H9 (cell line): ENCODE data around the gene LDB2. TPM values are rescaled to one million over a fixed set of nuclear protein-coding genes. Genes with fewer than 3 reads are reported as not detected.

Source experiments
- DNase-seq: peaks from one replicate; pipeline ENCODE4 v3.0.0-alpha.2; 2017
- H2AFZ ChIP-seq: one replicate; pipeline ENCODE4 v1.6.1; 2013; ENCODE audit warnings: mild to moderate bottlenecking, low read length, control low read depth, moderate library complexity
- H2AK5ac ChIP-seq: 2 replicates; pipeline ENCODE4 v1.6.1; 2013; ENCODE audit warnings: low read length, control low read depth, mixed read lengths; ENCODE audit not compliant: insufficient read length
- H2BK120ac ChIP-seq: one replicate; pipeline ENCODE4 v1.6.1; 2013; ENCODE audit warnings: low read depth, mild to moderate bottlenecking, low read length, control low read depth, inconsistent platforms; ENCODE audit not compliant: poor library complexity, severe bottlenecking
- H2BK12ac ChIP-seq: 2 replicates; pipeline ENCODE4 v1.6.1; 2013; ENCODE audit warnings: low read length, control low read depth, mixed read lengths, low read depth; ENCODE audit not compliant: insufficient read length
- H2BK15ac ChIP-seq: 2 replicates; pipeline ENCODE4 v1.6.1; 2013; ENCODE audit warnings: low read depth, low read length, control low read depth
- H2BK20ac ChIP-seq: one replicate; pipeline ENCODE4 v1.6.1; 2013; ENCODE audit warnings: low read depth, mild to moderate bottlenecking, low read length, control low read depth, inconsistent platforms; ENCODE audit not compliant: poor library complexity, severe bottlenecking
- H2BK5ac ChIP-seq: 2 replicates; pipeline ENCODE4 v1.6.1; 2013; ENCODE audit warnings: low read length, control low read depth, mixed read lengths; ENCODE audit not compliant: insufficient read length
- H3K14ac ChIP-seq: 2 replicates; pipeline ENCODE4 v1.6.1; 2013; ENCODE audit warnings: low read length, control low read depth; ENCODE audit not compliant: insufficient read depth
- H3K18ac ChIP-seq: 2 replicates; pipeline ENCODE4 v1.6.1; 2013; ENCODE audit warnings: low read depth, mild to moderate bottlenecking, mixed read lengths, low read length, control low read depth; ENCODE audit not compliant: insufficient read length
- H3K23ac ChIP-seq: 2 replicates; pipeline ENCODE4 v1.6.1; 2013; ENCODE audit warnings: low read length, control low read depth, mixed read lengths, low read depth; ENCODE audit not compliant: insufficient read length
- H3K23me2 ChIP-seq: 2 replicates; pipeline ENCODE4 v1.6.1; 2013; ENCODE audit warnings: low read depth, mild to moderate bottlenecking, mixed read lengths, low read length, control low read depth; ENCODE audit not compliant: insufficient read length, poor library complexity, severe bottlenecking
- H3K27ac ChIP-seq: 2 replicates; pipeline ENCODE4 v1.5.1; 2013; ENCODE audit warnings: low read length, control low read depth, mixed read lengths, low read depth; ENCODE audit not compliant: insufficient read length
- H3K27me3 ChIP-seq: 2 replicates; pipeline ENCODE4 v1.6.1; 2013; ENCODE audit warnings: low read length, control low read depth, inconsistent platforms; ENCODE audit not compliant: insufficient read depth
- H3K4ac ChIP-seq: 2 replicates; pipeline ENCODE4 v1.6.1; 2013; ENCODE audit warnings: low read depth, mild to moderate bottlenecking, control low read depth, inconsistent platforms, low read length, moderate library complexity
- H3K4me1 ChIP-seq: 2 replicates; pipeline ENCODE4 v1.6.1; 2013; ENCODE audit warnings: low read length, control low read depth, inconsistent platforms; ENCODE audit not compliant: insufficient read depth
- H3K4me2 ChIP-seq: 2 replicates; pipeline ENCODE4 v1.6.1; 2013; ENCODE audit warnings: low read length, control low read depth, mixed read lengths; ENCODE audit not compliant: insufficient read length, insufficient read depth
- H3K56ac ChIP-seq: 2 replicates; pipeline ENCODE4 v1.6.1; 2013; ENCODE audit warnings: low read depth, mild to moderate bottlenecking, mixed read lengths, low read length, control low read depth; ENCODE audit not compliant: insufficient read length
- H3K79me1 ChIP-seq: 2 replicates; pipeline ENCODE4 v1.6.1; 2013; ENCODE audit warnings: low read depth, mild to moderate bottlenecking, moderate library complexity, low read length, control low read depth, inconsistent platforms; ENCODE audit not compliant: insufficient read depth, poor library complexity, severe bottlenecking
- H3K79me2 ChIP-seq: 2 replicates; pipeline ENCODE4 v1.6.1; 2013; ENCODE audit warnings: low read length, control low read depth, inconsistent platforms; ENCODE audit not compliant: insufficient read depth
- H3K9ac ChIP-seq: 2 replicates; pipeline ENCODE4 v1.6.1; 2013; ENCODE audit warnings: low read length, control low read depth, mixed read lengths; ENCODE audit not compliant: insufficient read length; ENCODE audit errors: extremely low read depth
- H3K9me3 ChIP-seq: one replicate; pipeline ENCODE4 v1.6.1; 2013; ENCODE audit warnings: low read depth, low read length, inconsistent platforms; ENCODE audit not compliant: control insufficient read depth
- H3T11ph ChIP-seq: one replicate; pipeline ENCODE4 v1.6.1; 2013; ENCODE audit warnings: mild to moderate bottlenecking, low read length, control low read depth, inconsistent platforms
- H4K20me1 ChIP-seq: one replicate; pipeline ENCODE4 v1.6.1; 2013; ENCODE audit not compliant: control insufficient read depth, insufficient read length, insufficient read depth
- H4K5ac ChIP-seq: 2 replicates; pipeline ENCODE4 v1.6.1; 2013; ENCODE audit warnings: low read depth, mild to moderate bottlenecking, mixed read lengths, low read length, control low read depth; ENCODE audit not compliant: insufficient read length
- H4K8ac ChIP-seq: replicated peaks from 2 replicates; pipeline ENCODE4 v1.6.1; 2013; ENCODE audit warnings: low read length, control low read depth, mixed read lengths, low read depth; ENCODE audit not compliant: insufficient read length
- H4K91ac ChIP-seq: 2 replicates; pipeline ENCODE4 v1.6.1; 2013; ENCODE audit warnings: low read depth, mild to moderate bottlenecking, moderate library complexity, mixed read lengths, low read length, control low read depth; ENCODE audit not compliant: insufficient read length
- H3K27ac Mint-ChIP-seq, 3 experiments: 2 replicates in 2 of 3; 3 replicates in 1 of 3; pipeline ENCODE4 v1.8.0; 2020 to 2021; ENCODE audit warnings: mixed read lengths in 3 of 3, mild to moderate bottlenecking in 1 of 3, moderate library complexity in 1 of 3
- H3K27me3 Mint-ChIP-seq: 2 replicates; pipeline ENCODE4 v1.8.0; 2021; ENCODE audit warnings: low read depth, mild to moderate bottlenecking, moderate library complexity, mixed read lengths
- H3K36me3 Mint-ChIP-seq, 3 experiments: 2 replicates in 2 of 3; 3 replicates in 1 of 3; pipeline ENCODE4 v1.8.0; 2020 to 2021; ENCODE audit warnings: low read depth in 3 of 3, mixed read lengths in 3 of 3; ENCODE audit not compliant: insufficient read depth in 1 of 3
- H3K4me1 Mint-ChIP-seq, 2 experiments: 2 replicates each; pipeline ENCODE4 v1.8.0; 2020; ENCODE audit warnings: mixed read lengths in 2 of 2
- H3K4me3 Mint-ChIP-seq, 2 experiments: 2 replicates in 1 of 2; 3 replicates in 1 of 2; pipeline ENCODE4 v1.8.0; 2020 to 2021; ENCODE audit warnings: mild to moderate bottlenecking in 2 of 2, mixed read lengths in 2 of 2, moderate library complexity in 1 of 2
- H3K9me3 Mint-ChIP-seq, 2 experiments: 2 replicates in 1 of 2; 3 replicates in 1 of 2; pipeline ENCODE4 v1.8.0; 2020; ENCODE audit warnings: mild to moderate bottlenecking in 2 of 2, mixed read lengths in 2 of 2, moderate library complexity in 1 of 2
- CTCF ChIP-seq: fragments of 200-600 bp; sonication (generic); conservative IDR thresholded peaks from 3 replicates; pipeline ENCODE4 v1.8.0; 2021; ENCODE audit warnings: antibody characterized with exemption, mild to moderate bottlenecking
- WGBS: extraction: QIAGEN DNeasy Blood & Tissue Kit; methylation state at CpG from one replicate; pipeline ENCODE4 v1.1.7; 2013; ENCODE audit warnings: missing lambda C conversion rate, low lambda C conversion rate, mixed read lengths; ENCODE audit not compliant: insufficient read length; ENCODE audit errors: extremely low coverage; 5-methylcytosine and 5-hydroxymethylcytosine counted together
- total RNA-seq: library from RNA; stranded (reverse); gene quantifications from 2 replicates; pipeline ENCODE4 v1.2.1, GENCODE V29; 2021

Gene LDB2
- total RNA-seq, 1 experiment from 2014 or later, result 22.5 TPM

- no peak overlapping the region for H3K4me3 Mint-ChIP-seq
- H4K5ac ChIP-seq, result no peak overlapping the region
- peaks cover 8 to 19% of the 10 kb centered on the region in 2 experiments for H3K9me3 Mint-ChIP-seq
- H3K9ac ChIP-seq, result no peak overlapping the region
- no peaks in the 10 kb centered on the region for H3K79me2 ChIP-seq
- H3K27me3 ChIP-seq, result no peaks in the 10 kb centered on the region
- H2BK15ac ChIP-seq, result no peak overlapping the region
- no peak overlapping the region for H2AFZ ChIP-seq
- no peak overlapping the region for H2BK120ac ChIP-seq
- H3K27me3 Mint-ChIP-seq, result no peaks in the 10 kb centered on the region
- no peaks in the 10 kb centered on the region for H4K20me1 ChIP-seq
- no peak overlapping the region for H4K8ac ChIP-seq
- no peak overlapping the region for H4K91ac ChIP-seq
- H3K4me2 ChIP-seq, result no peak overlapping the region
- no peak overlapping the region for H2AK5ac ChIP-seq
- no peaks in the 10 kb centered on the region for H3K79me1 ChIP-seq
- H3K4me1 Mint-ChIP-seq, result peaks cover 23 to 28% of the 10 kb centered on the region in 2 experiments
- H3K23ac ChIP-seq, result no peak overlapping the region
- no peak overlapping the region for H2BK12ac ChIP-seq
- H3K27ac Mint-ChIP-seq, result no peak overlapping the region
- H3K14ac ChIP-seq, result no peak overlapping the region
- no peaks in the 10 kb centered on the region for H3K23me2 ChIP-seq
- no CpG with 5 or more reads among the region's 3 CpGs for WGBS
- H3K4ac ChIP-seq, result no peak overlapping the region
- no peaks in the 10 kb centered on the region for H3K4me1 ChIP-seq
- H2BK5ac ChIP-seq, result no peak overlapping the region
- H3K36me3 Mint-ChIP-seq, result peaks cover 9 to 34% (median 31%) of the 10 kb centered on the region in 3 experiments
- H3K9me3 ChIP-seq, result no peaks in the 10 kb centered on the region
- H3T11ph ChIP-seq, result no peak overlapping the region
- no peak overlapping the region for H3K56ac ChIP-seq
- DNase-seq, result no peak
- no peak overlapping the region for H3K27ac ChIP-seq
- no peak overlapping the region for H3K18ac ChIP-seq
- TF ChIP-seq CTCF, result no peak
- no peak overlapping the region for H2BK20ac ChIP-seq
Measured at GRCh38 chr4:16812041-16812440, 86.4 kb downstream of the LDB2 start.
